Urothelium cell line (cell line): Measurements from ENCODE around the gene ZNF679.
"Not testable (repeated sequence)": the region's sequence is repeated elsewhere in the genome, so short reads cannot be mapped to it uniquely, and the experiment has no call there.

Source experiments
- DNase-seq: peaks from one replicate; pipeline ENCODE4 v3.0.0; 2011; ENCODE audit warnings: low spot score, mixed read lengths
- FAIRE-seq: peaks from 2 replicates; lab custom pipeline; 2011; peaks lifted over from hg19 to GRCh38; lab: Jason Lieb, UNC

The ZNF679 gene

GRCh38 chr7:64308016-64308270, 79.7 kb downstream of the ZNF679 start:
- FAIRE-seq (no peak), DNase-seq (no peak)

GRCh38 chr7:64310426-64310825, 82.2 kb downstream of the ZNF679 start:
- no peak for FAIRE-seq
- DNase-seq: no peak

DNA sequence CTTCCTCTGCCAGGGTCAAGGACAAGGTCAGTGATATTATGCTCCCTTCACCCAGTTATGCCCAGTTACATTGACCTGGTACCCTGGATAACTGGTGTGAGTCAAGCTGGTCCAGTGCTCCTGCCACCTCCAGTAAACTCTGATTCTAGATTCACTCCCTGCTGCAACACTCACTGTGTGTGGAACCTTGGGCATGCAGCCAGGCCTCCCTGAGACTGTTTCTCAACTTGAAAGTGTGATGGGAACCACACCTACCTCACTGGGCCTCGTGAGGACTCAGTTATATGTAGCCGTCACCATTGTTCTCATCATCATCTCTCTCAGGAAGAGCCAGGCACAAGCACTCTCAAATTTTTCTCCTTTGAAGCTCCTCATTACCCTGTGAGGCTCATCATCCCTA, 84.6 kb downstream of the ZNF679 start:
- FAIRE-seq (no peak), DNase-seq (no peak)

- DNase-seq (peak; percentile 90), FAIRE-seq (peak; percentile 68)
Observed at GRCh38 chr7:64313740-64314491, 85.6 kb downstream of the ZNF679 start, which contains the start of gene ZNF736. Gene ZNF736, plus strand, starts transcription at chr7:64313961. Its CDS starts 190 bp downstream, at chr7:64314151.

DNA sequence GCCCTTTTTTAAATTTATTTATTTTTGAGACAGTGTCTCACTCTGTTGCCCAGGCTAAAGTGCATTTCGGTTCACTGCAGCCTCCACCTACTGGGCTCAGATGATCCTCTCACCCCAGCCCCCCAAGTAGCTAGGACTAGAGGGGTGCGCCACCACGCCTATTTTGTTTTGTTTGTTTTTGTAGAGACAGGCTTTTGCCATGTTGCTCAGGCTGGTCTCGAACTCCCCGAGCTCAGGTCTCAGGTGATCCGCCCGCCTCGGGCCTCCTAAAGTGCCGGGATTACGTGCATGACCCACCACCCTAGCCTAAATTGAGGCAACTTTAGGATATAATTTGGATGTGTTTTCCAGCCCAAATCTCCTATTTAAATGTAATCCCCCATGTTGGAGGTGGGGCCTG, 86.3 kb downstream of the ZNF679 start:
- DNase-seq (no peak), FAIRE-seq (no peak)

- not testable (repeated sequence) for DNase-seq, FAIRE-seq
Observed at GRCh38 chr7:64316031-64316742, 87.9 kb downstream of the ZNF679 start.
